HEK293 (cell line): ENCODE measurements around the gene TNFRSF14.

ENCODE experiments used
- ATF2 ChIP-seq: fragments of 450-650 bp; formaldehyde crosslinking; IDR thresholded peaks from 2 replicates; pipeline ENCODE4 v1.5.1; 2016; ENCODE audit warnings: missing biosample characterization, missing genetic modification characterization, low read depth
- CTCF ChIP-seq: fragments of 450-650 bp; formaldehyde crosslinking; IDR thresholded peaks from 2 replicates; pipeline ENCODE4 v1.5.1; 2016; ENCODE audit warnings: missing biosample characterization, missing genetic modification characterization
- HOXA7 ChIP-seq: sonication (generic); formaldehyde crosslinking; IDR thresholded peaks from 2 replicates; pipeline ENCODE4 v1.8.1; 2022; ENCODE audit warnings: missing genetic modification reagents, borderline replicate concordance
- PBX3 ChIP-seq: sonication (generic); formaldehyde crosslinking; IDR thresholded peaks from 2 replicates; pipeline ENCODE4 v1.8.1; 2022; ENCODE audit warnings: mild to moderate bottlenecking, moderate library complexity, missing genetic modification reagents
- PRDM2 ChIP-seq: fragments of 450-650 bp; formaldehyde crosslinking; IDR thresholded peaks from 2 replicates; pipeline ENCODE4 v1.5.1; 2016; ENCODE audit warnings: missing biosample characterization, missing genetic modification characterization, borderline replicate concordance
- REPIN1 ChIP-seq: fragments of 450-650 bp; formaldehyde crosslinking; IDR thresholded peaks from 2 replicates; pipeline ENCODE4 v1.5.1; 2017; ENCODE audit warnings: missing biosample characterization, missing genetic modification characterization, low read depth
- SALL2 ChIP-seq: fragments of 450-650 bp; formaldehyde crosslinking; IDR thresholded peaks from 2 replicates; pipeline ENCODE4 v1.5.0; 2017; ENCODE audit warnings: missing biosample characterization, mild to moderate bottlenecking, missing genetic modification characterization, borderline replicate concordance
- TRIM28 ChIP-seq: IDR thresholded peaks from 2 replicates; pipeline ENCODE4 v1.6.1; 2011; ENCODE audit warnings: low read length, control low read depth, borderline replicate concordance
- ZEB2 ChIP-seq: fragments of 450-650 bp; formaldehyde crosslinking; IDR thresholded peaks from 2 replicates; pipeline ENCODE4 v1.5.1; 2016; ENCODE audit warnings: missing biosample characterization, missing genetic modification characterization
- ZIC2 ChIP-seq: fragments of 450-650 bp; formaldehyde crosslinking; IDR thresholded peaks from 2 replicates; pipeline ENCODE4 v1.5.1; 2016; ENCODE audit warnings: missing biosample characterization, missing genetic modification characterization
- ZNF112 ChIP-seq: fragments of 450-650 bp; formaldehyde crosslinking; IDR thresholded peaks from 2 replicates; pipeline ENCODE4 v1.5.0; 2017; ENCODE audit warnings: missing biosample characterization, missing genetic modification characterization
- ZNF121 ChIP-seq: fragments of 450-650 bp; formaldehyde crosslinking; IDR thresholded peaks from 2 replicates; pipeline ENCODE4 v1.5.1; 2016; ENCODE audit warnings: missing biosample characterization, missing genetic modification characterization
- ZNF16 ChIP-seq: fragments of 450-650 bp; formaldehyde crosslinking; IDR thresholded peaks from 2 replicates; pipeline ENCODE4 v1.5.1; 2016; ENCODE audit warnings: low read depth, missing biosample characterization, missing genetic modification characterization
- ZNF341 ChIP-seq: fragments of 450-650 bp; formaldehyde crosslinking; IDR thresholded peaks from 2 replicates; pipeline ENCODE4; 2016; ENCODE audit warnings: low read depth, missing biosample characterization, missing genetic modification characterization
- ZNF391 ChIP-seq: fragments of 450-650 bp; formaldehyde crosslinking; IDR thresholded peaks from 2 replicates; pipeline ENCODE4 v1.5.1; 2016; ENCODE audit warnings: low read depth, missing biosample characterization, missing genetic modification characterization, borderline replicate concordance
- ZNF449 ChIP-seq: fragments of 450-650 bp; formaldehyde crosslinking; IDR thresholded peaks from 2 replicates; pipeline ENCODE4 v1.5.1; 2017; ENCODE audit warnings: missing biosample characterization, mild to moderate bottlenecking, missing genetic modification characterization, moderate library complexity
- ZNF544 ChIP-seq: fragments of 450-650 bp; formaldehyde crosslinking; IDR thresholded peaks from 2 replicates; pipeline ENCODE4 v1.5.0; 2017; ENCODE audit warnings: missing biosample characterization, missing genetic modification characterization
- ZNF580 ChIP-seq: fragments of 450-650 bp; formaldehyde crosslinking; IDR thresholded peaks from 2 replicates; pipeline ENCODE4 v1.5.1; 2016; ENCODE audit warnings: missing biosample characterization, missing genetic modification characterization
- ZNF623 ChIP-seq: fragments of 450-650 bp; formaldehyde crosslinking; IDR thresholded peaks from 2 replicates; pipeline ENCODE4 v1.5.1; 2016; ENCODE audit warnings: missing biosample characterization, missing genetic modification characterization
- ZNF660 ChIP-seq: fragments of 450-650 bp; IDR thresholded peaks from 2 replicates; pipeline ENCODE4 v1.5.1; 2018; ENCODE audit warnings: missing biosample characterization, mild to moderate bottlenecking, missing genetic modification characterization
- ZSCAN4 ChIP-seq: fragments of 450-650 bp; formaldehyde crosslinking; IDR thresholded peaks from 2 replicates; pipeline ENCODE4 v1.5.1; 2017; ENCODE audit warnings: missing biosample characterization, missing genetic modification characterization
- ZSCAN5A ChIP-seq: fragments of 450-650 bp; formaldehyde crosslinking; IDR thresholded peaks from 2 replicates; pipeline ENCODE4 v1.5.1; 2016; ENCODE audit warnings: missing biosample characterization, missing genetic modification characterization

TNFRSF14 gene

GRCh38 chr1:2547210-2548067 is 8.7 kb upstream of the TNFRSF14 start (continued):
- no peak for TF ChIP-seq ATF2 (tag by site-specific recombination)
- TF ChIP-seq ZNF121 (tag by site-specific recombination) = 0 out of 2 replicates have a peak, but pooled peaks have one; percentile 7
- peak; percentile 6; the same call in 1 of the 2 replicates for TF ChIP-seq ZEB2 (tag by site-specific recombination)
- no peak for TF ChIP-seq CTCF (tag by site-specific recombination)
- no peak for TF ChIP-seq PRDM2 (tag by site-specific recombination)
- no peak for TF ChIP-seq ZNF623
- no peak for TF ChIP-seq SALL2 (tag by site-specific recombination)
- 0 out of 2 replicates have a peak, but pooled peaks have one; percentile 44 for TF ChIP-seq ZNF391 (tag by site-specific recombination)
- peak; percentile 96 for TF ChIP-seq ZNF341 (tag by site-specific recombination)
- TF ChIP-seq ZNF660 (tag by site-specific recombination) = no peak
- no peak for TF ChIP-seq PBX3 (CRISPR knock-in tag)
- TF ChIP-seq HOXA7 (CRISPR knock-in tag) = no peak
- TF ChIP-seq ZNF580 (tag by site-specific recombination) = no peak
- TF ChIP-seq ZIC2 (tag by site-specific recombination) = peak; percentile 99
- no peak for TF ChIP-seq REPIN1 (tag by site-specific recombination)
- no peak for TF ChIP-seq ZNF112
- TF ChIP-seq ZSCAN4 (tag by site-specific recombination) = no peak
- no peak for TF ChIP-seq ZNF544
- TF ChIP-seq ZSCAN5A (tag by site-specific recombination) = no peak
- TF ChIP-seq ZNF16 = no peak; the same call in 1 of the 2 replicates
- TF ChIP-seq ZNF449 (tag by site-specific recombination) = peak; percentile 70; the same call in 1 of the 2 replicates
- no peak for TF ChIP-seq TRIM28
